HG02623 (cell line): ENCODE results near the gene ACSL3.
"Not testable (repeated sequence)": the region's sequence is repeated elsewhere in the genome, so short reads cannot be mapped to it uniquely, and the experiment has no call there.

ENCODE experiments used
- ATAC-seq: cut with Tn5 transposase; IDR thresholded peaks from one replicate; pipeline ENCODE4 v1.9.1; 2021; ENCODE audit warnings: moderate library complexity; ENCODE audit not compliant: unreplicated experiment

The ACSL3 gene

DNA sequence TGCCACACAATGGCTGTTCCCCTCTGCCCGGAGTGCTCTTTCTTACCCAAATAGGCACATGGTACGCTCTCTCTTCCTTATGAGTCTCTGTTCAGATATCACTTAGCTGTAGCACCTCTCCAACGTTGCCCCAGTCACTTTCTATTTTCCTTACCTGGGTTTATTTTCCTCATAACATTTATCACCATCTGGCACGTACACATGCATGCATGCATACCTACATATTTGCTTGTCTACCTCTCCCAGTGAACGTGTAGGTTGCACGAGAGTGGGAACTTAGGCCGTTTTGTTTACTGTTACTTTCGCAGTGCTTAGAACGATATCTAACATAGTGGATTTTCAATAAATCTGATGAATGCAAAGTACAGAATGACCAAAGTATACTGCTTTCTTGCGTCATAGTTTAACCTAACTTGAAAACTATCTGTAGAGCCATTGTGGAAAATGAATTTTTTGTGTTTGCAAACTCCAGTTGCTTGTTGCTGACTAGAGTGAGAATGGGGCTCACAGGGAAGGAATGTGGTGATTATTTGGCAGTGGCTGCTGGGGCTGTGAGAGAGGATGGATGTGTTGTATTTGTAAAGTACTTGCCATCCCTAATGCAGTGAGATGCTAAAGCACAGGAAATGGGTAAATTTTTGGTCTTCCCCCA lies 47.1 kb downstream of the ACSL3 start:
- no peak for ATAC-seq

DNA sequence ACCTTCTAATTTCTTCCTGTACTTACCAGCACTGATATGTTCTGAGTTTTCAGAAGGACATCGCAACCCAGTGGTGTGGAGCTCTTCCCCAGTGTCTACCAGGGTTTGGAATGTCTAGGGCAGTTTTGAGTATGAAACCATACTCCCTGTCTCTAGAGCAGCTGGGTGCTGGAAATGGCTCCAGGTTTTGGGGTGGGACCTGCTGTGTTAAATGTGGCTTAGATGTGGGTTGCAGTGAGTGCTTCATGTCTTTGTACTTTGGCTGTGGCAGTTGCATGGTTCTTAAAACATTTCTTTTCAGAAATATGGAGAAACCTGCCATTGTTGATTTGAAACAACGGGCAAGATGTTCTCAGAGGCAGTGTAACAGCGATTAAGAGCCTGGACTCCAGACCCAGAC lies 48.5 kb downstream of the ACSL3 start:
- no peak for ATAC-seq

DNA sequence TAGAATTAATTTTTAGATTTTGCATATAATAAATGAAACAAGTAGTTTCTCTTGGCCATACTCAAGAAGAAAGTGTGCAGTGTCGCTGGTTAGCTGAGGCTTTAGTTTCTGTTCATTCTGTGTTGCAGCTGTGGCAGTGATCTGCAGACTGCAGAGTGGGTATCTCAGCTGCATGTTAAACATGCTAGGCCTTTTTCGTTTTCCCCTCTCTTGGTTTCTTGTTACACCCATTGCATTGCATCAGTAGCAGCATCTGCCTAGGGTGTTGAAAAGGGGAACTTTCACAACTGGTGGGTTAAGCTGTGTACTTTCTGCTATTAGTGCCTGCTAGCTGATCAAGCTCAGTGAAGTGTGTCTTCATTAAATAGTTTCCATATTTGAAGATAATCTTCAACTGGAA lies 51.3 kb downstream of the ACSL3 start:
- ATAC-seq, result peak; percentile 99

DNA sequence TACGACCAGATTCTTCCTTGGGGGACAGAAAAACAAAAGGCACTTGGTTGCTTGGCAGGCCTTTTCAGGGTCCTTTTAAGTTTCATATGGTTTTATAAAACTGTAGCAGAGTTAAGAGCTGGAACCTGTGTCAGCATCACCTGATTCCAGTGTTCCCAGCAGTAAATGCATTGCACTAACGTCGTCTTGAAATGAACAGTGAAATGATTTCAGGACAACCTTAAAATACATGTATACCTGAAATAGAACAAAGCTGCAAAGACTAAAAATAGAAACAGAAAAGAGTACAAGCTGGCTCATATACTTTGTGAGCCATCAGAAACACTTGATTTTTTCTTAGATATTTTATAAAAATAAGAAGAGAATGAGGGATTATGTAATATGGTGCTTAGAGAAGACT lies 51.9 kb downstream of the ACSL3 start:
- no peak for ATAC-seq

DNA sequence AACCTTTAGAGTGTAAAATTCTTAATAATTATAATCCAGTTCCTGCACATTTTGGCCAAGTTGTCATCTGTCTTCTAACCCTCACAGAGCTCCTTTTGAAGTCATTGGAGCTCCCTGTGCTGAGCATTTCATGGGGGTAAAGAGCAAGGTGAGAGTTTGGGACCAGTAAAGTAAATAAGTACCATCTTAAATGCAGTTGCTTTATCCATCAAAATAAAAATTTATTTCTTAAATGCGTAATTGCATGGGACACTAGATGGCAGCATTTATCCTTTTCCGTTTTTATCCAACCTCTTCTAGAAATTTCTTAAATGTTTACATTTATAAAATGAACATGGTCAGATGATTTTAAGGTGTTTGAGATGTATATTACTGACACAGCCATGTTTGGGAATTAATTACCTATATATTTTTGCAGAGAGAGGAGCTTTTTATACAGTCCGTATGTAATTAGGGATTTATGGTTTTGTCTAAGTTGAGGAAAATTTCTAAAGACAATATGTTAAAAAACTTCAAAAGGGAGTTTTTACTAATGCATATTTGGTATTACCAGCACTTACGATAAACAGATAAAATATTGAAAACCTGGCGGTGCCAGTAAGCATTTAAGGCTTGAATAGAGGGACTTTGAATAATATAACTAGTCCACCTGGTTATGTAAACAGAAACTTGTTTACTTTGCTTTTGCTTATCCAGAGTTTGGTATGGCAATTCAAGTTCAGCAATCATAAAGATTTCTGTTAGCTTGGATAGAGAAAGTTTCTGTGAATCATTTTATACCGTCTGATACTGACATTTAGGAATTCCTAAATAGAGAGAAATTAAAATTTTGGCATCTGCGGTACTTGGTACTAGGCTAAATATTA lies 54.5 kb downstream of the ACSL3 start:
- no peak for ATAC-seq

DNA sequence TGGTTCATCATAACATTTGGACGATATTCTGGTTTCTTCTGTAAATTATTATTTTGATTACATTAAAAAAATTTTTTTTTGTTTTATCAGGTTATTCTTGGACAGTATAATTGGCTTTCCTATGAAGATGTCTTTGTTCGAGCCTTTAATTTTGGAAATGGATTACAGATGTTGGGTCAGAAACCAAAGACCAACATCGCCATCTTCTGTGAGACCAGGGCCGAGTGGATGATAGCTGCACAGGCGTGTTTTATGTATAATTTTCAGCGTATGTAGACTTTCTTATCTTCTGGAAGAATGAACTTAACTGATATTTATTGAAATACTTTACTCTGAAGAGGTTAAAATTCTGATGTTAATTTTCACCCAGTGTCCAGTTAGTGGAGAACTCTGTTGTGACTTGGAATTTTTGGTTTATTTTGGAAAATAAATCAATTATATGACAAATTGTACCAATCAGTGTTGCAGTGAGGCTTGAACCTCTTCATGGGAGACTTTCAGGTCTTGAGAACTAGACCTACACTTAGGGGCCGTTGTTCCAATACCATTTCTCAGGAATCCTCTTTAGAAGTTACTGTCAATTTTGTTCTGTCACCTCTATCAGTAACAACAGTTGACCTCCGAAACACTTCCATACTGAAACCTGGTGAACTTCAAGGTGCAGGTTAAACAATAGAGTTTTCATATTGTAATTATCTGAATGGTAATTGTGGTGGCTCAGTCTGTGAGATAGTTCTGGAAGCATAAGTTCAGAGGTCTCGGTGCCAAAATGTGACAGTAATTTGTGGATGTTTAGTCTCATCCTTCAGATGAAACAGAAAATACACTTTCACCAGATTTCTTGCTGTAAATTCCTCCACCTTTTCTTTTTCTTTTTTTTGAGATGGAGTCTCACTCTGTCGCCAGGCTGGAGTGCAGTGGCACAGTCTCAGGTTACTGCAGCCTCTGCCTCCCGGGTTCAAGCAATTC lies 55.7 kb downstream of the ACSL3 start:
- ATAC-seq, result no peak

DNA sequence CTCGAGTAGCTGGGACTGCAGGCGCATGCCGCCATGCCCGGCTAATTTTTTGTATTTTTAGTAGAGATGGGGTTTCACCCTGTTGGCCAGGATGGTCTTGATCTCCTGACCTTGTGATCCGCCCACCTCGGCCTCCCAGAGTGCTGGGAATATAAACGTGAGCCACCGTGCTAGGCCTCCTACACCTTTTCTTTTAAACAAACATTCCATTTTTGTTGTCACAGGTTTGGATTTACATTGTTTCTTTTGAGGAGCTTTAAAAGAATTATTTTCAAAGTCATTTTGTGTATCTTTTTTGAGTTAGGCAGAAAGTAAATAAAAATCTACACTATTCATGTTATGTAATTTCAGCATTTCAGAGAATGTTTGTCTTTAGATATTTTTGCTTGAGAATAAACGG lies 56.4 kb downstream of the ACSL3 start:
- not testable (repeated sequence) for ATAC-seq

DNA sequence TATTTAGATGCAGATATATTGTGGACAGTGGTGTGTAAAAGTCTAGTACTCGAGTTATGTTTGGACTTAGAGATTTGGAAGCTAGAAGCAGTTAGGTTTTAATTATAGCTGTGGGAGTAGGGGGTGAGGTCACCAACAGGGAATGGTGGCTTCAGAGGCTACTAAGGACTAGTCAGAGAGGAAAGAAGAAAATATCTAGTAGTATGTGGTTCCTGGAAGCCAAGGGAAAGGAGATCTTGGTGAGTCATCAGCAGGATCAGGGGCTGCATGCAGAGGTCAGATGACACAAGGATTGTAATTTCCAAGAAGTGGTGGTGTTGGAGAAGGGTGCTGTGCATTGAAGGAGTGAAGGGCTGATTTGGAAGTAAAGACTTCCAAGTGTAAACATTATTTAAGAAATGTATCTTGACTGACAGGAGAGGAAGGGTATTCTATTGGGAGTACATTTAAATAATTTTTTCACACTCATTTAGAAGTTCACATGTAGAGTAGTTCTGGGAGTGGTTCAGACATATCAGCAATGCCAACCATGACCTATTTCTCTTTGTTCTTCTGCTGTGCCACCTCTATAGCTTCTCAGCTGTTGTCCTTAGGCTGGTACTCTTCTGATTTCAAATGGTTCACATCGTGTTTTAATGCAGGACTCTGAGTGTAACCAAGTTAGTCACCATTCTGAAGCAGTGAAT lies 59.1 kb downstream of the ACSL3 start:
- ATAC-seq, result no peak

DNA sequence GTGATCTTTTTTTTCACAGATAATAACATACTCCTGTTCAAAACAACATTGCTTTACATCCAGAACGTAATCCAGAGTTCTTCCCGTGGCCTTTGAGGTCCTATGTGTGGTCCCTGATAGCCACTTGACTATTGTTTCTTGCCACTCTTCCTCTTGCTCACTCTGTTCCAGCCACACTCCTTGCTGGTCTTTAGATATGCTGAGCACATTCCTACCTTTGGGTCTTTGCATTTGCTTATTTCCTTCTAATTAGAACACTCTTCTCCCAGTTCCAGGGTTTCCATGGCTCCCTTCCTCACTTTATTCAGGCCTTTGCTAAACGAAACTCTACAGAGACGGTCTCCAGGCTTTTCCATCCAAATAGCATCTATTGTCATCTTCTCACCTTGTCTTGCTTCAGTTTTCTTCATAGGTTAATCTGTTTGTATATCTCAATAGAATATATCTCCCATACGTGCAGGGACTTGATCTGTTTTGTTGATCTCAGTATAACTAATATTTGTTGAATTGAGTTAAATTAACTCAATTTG lies 59.9 kb downstream of the ACSL3 start:
- no peak for ATAC-seq

DNA sequence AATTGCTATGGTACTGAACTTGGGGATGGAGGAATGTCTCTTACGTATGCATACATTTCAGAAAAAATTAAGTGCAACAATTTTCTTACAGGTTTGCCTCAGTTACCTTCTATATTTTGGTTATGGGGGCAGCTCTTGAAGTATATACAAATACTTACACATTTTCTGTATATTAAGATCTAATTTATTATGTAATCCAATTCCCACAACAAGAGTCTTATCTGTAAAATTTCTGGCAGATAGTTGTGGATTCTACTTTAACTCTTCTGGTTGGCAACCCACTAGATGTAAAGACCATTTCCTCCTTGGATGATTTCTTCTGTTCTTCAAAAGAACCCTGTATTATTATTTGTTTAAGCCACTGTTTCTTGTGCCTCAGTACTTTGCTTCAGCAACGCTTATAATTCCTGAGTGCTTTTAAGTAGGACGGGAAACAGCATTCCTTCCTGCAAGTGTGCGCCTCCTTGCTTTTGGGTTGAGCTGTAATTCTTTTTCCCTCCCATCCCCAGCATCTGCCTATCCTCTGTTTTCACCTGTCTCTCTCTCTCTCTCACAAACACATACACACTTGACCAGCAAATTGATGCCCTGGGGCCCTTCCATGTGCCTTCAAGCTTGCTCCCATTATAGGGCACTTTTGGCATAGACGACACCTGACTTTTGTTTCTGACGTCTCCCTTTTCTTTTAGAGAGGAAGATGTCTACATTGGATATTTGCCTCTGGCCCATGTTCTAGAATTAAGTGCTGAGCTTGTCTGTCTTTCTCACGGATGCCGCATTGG lies 61.4 kb downstream of the ACSL3 start:
- ATAC-seq, result no peak

DNA sequence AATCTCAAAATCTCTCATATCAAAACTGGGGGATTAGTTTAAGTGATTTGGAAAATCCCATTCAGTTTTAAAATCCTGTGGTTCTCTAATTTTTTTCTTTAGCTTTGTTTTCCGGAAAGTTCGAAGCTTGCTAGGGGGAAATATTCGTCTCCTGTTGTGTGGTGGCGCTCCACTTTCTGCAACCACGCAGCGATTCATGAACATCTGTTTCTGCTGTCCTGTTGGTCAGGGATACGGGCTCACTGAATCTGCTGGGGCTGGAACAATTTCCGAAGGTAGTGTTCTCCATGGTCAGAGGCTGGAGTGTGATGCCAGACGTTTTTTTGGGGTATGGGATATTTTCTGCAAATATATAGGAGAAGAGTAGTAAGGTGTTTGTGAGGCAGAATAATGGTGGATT lies 66.1 kb downstream of the ACSL3 start:
- no peak for ATAC-seq

DNA sequence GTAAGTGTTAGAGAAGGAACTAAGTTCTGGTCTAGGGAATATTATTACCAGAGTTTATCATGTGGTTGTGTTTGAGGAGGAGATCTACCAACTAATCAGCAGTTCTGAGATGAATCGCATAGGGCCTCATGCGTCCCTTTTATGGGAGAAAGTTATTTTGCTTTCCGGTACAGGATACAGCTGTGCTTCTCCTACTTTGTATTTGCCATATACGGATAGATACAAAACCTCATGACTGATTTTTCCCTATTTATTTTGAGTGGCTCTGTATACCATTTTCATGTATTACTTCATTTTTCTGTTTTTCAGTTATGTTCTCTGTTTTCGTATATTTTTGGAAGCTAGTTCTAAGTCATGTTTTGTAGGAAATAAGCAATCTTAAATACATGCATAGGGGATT lies 66.8 kb downstream of the ACSL3 start:
- ATAC-seq, result no peak

DNA sequence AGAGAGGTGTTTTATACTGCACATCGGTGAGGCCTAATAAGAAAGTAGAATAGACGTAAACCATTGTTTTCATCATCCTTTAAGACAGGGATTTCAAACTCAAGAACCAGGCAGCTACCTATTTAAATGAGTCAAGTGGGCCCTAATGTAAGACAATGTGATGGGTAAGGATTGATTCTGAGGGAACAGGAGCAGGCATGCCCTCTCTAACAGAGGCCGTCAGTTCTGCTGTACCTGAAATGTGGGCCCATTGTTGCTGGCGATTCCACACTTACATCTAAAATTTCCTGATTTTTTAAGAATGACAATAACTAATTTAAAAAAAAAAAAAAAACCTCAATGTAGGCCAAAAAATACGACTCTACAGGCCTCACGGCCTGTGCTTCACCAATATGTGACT lies 67.5 kb downstream of the ACSL3 start:
- no peak for ATAC-seq

DNA sequence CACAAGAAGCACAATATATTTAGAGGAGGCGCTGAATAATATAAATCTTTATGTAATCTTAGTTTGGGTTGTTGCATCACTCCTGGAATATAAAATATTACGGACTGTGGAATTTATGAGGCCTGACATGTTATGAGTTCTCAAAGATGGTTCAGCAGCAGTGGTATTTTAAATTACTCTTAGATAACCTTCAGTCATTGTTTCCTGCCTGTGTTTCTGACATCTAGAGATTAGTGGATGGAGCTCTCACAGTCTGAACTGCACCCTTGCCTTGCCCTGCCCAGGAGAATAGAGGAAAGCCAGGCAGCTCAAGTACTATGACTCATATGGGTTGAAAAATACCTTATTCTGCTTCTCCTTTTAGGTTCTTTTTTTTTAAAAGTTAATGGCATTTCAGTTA lies 70.0 kb downstream of the ACSL3 start:
- no peak for ATAC-seq

DNA sequence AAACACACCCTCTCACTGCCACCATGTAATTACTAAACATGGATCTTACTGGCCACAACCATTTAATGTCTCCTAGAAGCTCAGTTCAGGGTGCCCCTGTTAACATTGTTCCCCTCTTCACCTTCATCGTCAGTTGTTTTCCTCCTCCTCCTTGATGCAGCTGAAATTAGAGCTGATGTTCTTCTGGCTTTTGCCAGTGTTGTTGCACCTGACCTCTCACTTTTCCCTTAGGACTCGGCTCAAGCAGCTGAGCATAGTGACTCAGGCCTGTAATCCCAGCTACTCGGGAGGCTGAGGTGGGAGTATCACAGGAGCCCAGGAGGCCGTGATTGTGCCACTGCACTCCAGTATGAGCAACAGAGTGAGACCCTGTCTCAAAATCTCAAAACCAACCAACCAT lies 70.8 kb downstream of the ACSL3 start:
- ATAC-seq, result no peak

DNA sequence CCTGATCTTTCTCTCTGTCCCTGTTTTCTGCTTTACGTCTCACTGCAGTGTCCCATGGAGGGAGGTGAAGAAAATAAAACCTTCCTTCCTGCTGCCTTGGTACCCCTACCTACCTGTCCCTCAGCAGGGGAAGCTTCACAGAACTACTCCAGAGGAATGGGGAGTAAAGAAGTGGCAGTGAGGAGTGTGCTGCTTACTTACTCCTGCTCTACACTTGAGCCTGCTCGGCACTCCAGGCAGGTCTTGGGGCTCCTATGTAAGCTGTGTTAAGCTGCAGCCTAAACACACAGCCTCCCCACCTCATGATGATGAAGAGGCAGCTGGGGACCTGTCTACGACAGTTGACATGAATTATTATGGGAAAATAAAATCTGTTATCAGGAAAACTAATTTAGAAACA lies 72.6 kb downstream of the ACSL3 start:
- ATAC-seq, result no peak

DNA sequence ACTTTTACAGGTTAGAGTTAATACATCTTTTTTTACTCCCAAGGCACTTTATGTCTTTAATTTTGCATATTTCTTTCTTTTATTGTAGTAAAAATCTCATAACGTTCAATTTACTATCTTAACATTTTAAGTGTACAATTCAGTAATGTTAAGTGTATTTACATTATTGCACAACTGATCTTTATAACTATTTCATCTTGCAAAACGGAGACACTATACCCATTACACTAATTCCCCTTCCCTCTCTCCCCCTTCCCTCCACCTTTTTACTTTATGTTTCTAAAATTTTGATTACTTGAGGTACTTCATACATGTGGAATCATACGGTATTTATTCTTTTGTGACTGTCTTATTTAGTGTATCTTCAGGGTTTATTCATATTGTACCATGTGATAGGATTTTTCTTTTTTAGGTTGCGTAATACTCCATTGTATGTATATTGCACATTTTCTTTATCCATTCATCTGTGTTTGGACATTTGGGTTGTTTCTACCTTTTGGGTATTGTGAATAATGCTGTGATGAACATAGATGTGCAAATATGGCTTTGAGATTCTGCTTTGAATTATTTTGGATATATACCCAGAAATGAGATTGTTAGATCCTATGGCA lies 75.0 kb downstream of the ACSL3 start:
- no peak for ATAC-seq

DNA sequence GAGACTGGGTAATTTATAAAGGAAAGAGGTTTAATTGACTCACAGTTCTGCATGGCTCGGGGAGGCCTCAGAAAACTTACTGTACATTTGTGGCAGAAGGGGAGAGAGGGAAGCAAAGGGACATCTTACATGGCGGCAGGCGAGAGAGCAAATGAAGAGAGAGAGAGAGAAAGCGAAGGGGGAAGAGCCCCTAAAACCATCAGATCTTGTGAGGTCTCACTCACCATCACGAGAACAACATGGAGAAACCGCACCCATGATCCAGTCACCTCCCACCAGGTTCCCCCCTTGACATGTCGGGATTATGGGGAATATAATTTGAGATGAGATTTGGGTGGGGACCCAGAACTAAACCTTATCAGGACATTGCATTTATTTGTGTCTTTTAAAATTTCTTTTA lies 75.9 kb downstream of the ACSL3 start:
- ATAC-seq, result no peak

DNA sequence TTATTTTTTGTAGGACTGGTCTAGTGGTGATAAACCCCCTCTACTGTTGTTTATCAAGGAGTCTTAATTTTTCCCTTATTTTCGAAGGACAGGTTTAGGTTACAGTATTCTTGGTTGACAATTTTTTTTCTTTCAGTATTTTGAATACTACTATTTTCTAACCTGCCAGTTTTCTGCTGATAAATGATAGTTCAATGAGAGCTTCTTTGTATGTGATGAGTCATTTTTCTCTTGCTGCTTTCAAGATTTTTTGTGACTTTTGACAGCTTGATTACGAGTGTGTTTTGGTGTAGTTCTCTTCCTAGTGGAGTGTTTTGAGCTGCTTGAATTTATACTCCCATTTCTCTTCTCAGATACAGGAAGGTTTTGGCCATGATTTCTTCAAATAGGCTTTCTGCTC lies 77.5 kb downstream of the ACSL3 start:
- ATAC-seq, result no peak
